K562 (cell line): ENCODE results near the gene CAMK2D. TPM values are rescaled to one million over a fixed set of nuclear protein-coding genes. Genes with fewer than 3 reads are reported as not detected.

ENCODE experiments used
- BRF1 ChIP-seq: IDR thresholded peaks from 3 replicates; pipeline ENCODE4 v1.6.1; 2011; ENCODE audit warnings: borderline replicate concordance, mild to moderate bottlenecking; ENCODE audit not compliant: insufficient read length; ENCODE audit errors: extremely low read depth
- FIP1L1 ChIP-seq: fragments of 200-400 bp; formaldehyde crosslinking; IDR thresholded peaks from 2 replicates; pipeline ENCODE4 v1.6.1; 2018; ENCODE audit warnings: mild to moderate bottlenecking, low read depth, low read length; ENCODE audit not compliant: poor library complexity, severe bottlenecking
- ZBTB11 ChIP-seq, 3 experiments: fragments of 200-800 bp in 1 of 3; fragments of 250-450 bp in 1 of 3; fragments of 450-650 bp in 1 of 3; sonication (Bioruptor Pico) in 1 of 3; sonication (Bioruptor generic) in 1 of 3; formaldehyde crosslinking in 1 of 3; IDR thresholded peaks; 2 replicates each; pipeline versions ENCODE4 v1.6.1 to v1.8.0; 2016 to 2022; ENCODE audit warnings: mild to moderate bottlenecking in 2 of 3, missing genetic modification characterization in 2 of 3, missing compliant biosample characterization in 1 of 3, moderate library complexity in 1 of 3
- ZNF316 ChIP-seq: fragments of 450-650 bp; IDR thresholded peaks from 2 replicates; pipeline ENCODE4 v1.6.1; 2016
- ZNF398 ChIP-seq: fragments of 250-450 bp; sonication (Bioruptor Pico); IDR thresholded peaks from 2 replicates; pipeline ENCODE4 v1.8.0; 2021; ENCODE audit warnings: moderate library complexity, mild to moderate bottlenecking, inconsistent platforms
- ZNF551 ChIP-seq: fragments of 250-450 bp; sonication (Bioruptor Pico); IDR thresholded peaks from 2 replicates; pipeline ENCODE4 v1.5.0; 2021; ENCODE audit warnings: mild to moderate bottlenecking, moderate library complexity
- polyA plus RNA-seq, 8 experiments: library from polyadenylated mRNA; depleted of rRNA in 4 of 8; stranded (reverse) in 5 of 8; unstranded in 3 of 8; fragments of >200 nt; fragmentation: Nextera tagmentation in 2 of 8; fragmentation: Illumina TruSeq in 1 of 8; extraction: Ambion mirVana in 2 of 8; extraction: Trizol in 1 of 8; gene quantifications; 2 replicates each; pipeline versions ENCODE4 v1.2.1 to v1.2.3, GENCODE V29; 2011 to 2014; ENCODE audit warnings: inconsistent platforms in 1 of 8, missing spikeins in 1 of 8
- total RNA-seq, 7 experiments: library from RNA; depleted of rRNA in 6 of 7; stranded (reverse); fragments of >200 nt in 6 of 7; fragmentation: Illumina TruSeq in 2 of 7; extraction: Trizol in 2 of 7; gene quantifications; 2 replicates each; pipeline versions ENCODE4 v1.2.1 to v1.2.3, GENCODE V29; 2011 to 2021; ENCODE audit warnings: low replicate concordance in 1 of 7

The CAMK2D gene
- total and polyA plus RNA-seq, 9 of the 15 experiments (the other 6 are each of a cell fraction or from before 2014, with no cell fraction given), result 0.01 to 0.33 (median 0.04) TPM; not detected in 2

- TF ChIP-seq ZNF398 (CRISPR knock-in tag), result no peak
- no peak for TF ChIP-seq BRF1
- TF ChIP-seq ZNF316, result no peak
- no peak for TF ChIP-seq FIP1L1
- TF ChIP-seq ZNF551, result no peak
- TF ChIP-seq ZBTB11 (CRISPR knock-in tag; IDR thresholded peaks at IDR 0.05), result no peak
These were observed 27.9 kb downstream of the CAMK2D start (continued) for GRCh38 chr4:113733685-113734084.
